GM06990 (cell line): Measurements from ENCODE around the gene FMN2.

Experiments used
- DNase-seq: peaks from one replicate; pipeline ENCODE4 v3.0.0-alpha.2; 2011; ENCODE audit not compliant: insufficient read length; ENCODE audit errors: extremely low read depth
- H3K27me3 ChIP-seq: replicated peaks from 2 replicates; pipeline ENCODE4 v1.6.0; 2011; ENCODE audit warnings: low read length; ENCODE audit not compliant: control insufficient read depth, insufficient read depth
- H3K36me3 ChIP-seq: 2 replicates; pipeline ENCODE4 v1.5.1; 2011; ENCODE audit warnings: low read length; ENCODE audit not compliant: control insufficient read depth, insufficient read depth
- H3K4me3 ChIP-seq: replicated peaks from 2 replicates; pipeline ENCODE4 v1.5.1; 2011; ENCODE audit warnings: low read depth, mild to moderate bottlenecking, control low read depth, low read length
- CTCF ChIP-seq: IDR thresholded peaks from 2 replicates; pipeline ENCODE4 v1.5.1; 2011; ENCODE audit warnings: low read length, control low read depth, mild to moderate bottlenecking, inconsistent platforms; ENCODE audit not compliant: insufficient read depth, poor library complexity, severe bottlenecking

Gene FMN2

GRCh38 chr1:240056350-240056749 is 35.3 kb upstream of the FMN2 start:
- no peak for DNase-seq
- TF ChIP-seq CTCF: no peak
- Histone ChIP-seq H3K27me3 (no peaks in the 10 kb centered on the region), H3K4me3 (no peak overlapping the region), H3K36me3 (no peaks in the 10 kb centered on the region)

- DNase-seq: no peak
- Histone ChIP-seq H3K27me3 (no peaks in the 10 kb centered on the region), H3K4me3 (no peak overlapping the region), H3K36me3 (no peaks in the 10 kb centered on the region)
- no peak for TF ChIP-seq CTCF
Measured at GRCh38 chr1:240058049-240058448, 33.6 kb upstream of the FMN2 start.

GRCh38 chr1:240068961-240069360 is 22.7 kb upstream of the FMN2 start:
- Histone ChIP-seq H3K4me3 (no peak overlapping the region), H3K27me3 (no peaks in the 10 kb centered on the region), H3K36me3 (no peaks in the 10 kb centered on the region)
- DNase-seq: no peak
- TF ChIP-seq CTCF: no peak

- Histone ChIP-seq H3K36me3 (no peaks in the 10 kb centered on the region), H3K27me3 (no peaks in the 10 kb centered on the region), H3K4me3 (no peak overlapping the region)
- DNase-seq: no peak
- no peak for TF ChIP-seq CTCF
Measured at GRCh38 chr1:240070188-240070587, 21.5 kb upstream of the FMN2 start.

- Histone ChIP-seq H3K27me3 (no peaks in the 10 kb centered on the region), H3K4me3 (no peak overlapping the region), H3K36me3 (no peaks in the 10 kb centered on the region)
- DNase-seq: no peak
- no peak for TF ChIP-seq CTCF
Measured at GRCh38 chr1:240073097-240073496, 18.6 kb upstream of the FMN2 start.

GRCh38 chr1:240074422-240074821 is 17.3 kb upstream of the FMN2 start:
- no peak for DNase-seq
- no peak for TF ChIP-seq CTCF
- Histone ChIP-seq H3K4me3 (no peak overlapping the region), H3K36me3 (no peaks in the 10 kb centered on the region), H3K27me3 (no peaks in the 10 kb centered on the region)
